RWPE2 (cell line): ENCODE data around the gene GID8.

Experiments
- ATAC-seq: fragments of 200-7000 bp; cut with Tn5 transposase; 3 replicates; pipeline ENCODE4 v1.9.1; 2021; ENCODE audit warnings: low read depth
- DNase-seq: peaks from one replicate; pipeline ENCODE4 v3.0.0-alpha.2; 2020; ENCODE audit warnings: low spot score
- H3K27ac ChIP-seq: fragments of 450-650 bp; 2 replicates; pipeline ENCODE4 v1.5.1; 2017; ENCODE audit warnings: mild to moderate bottlenecking; ENCODE audit not compliant: poor library complexity, severe bottlenecking
- H3K27me3 ChIP-seq: fragments of 250-450 bp; sonication (Bioruptor Pico); 2 replicates; pipeline ENCODE4 v1.5.1; 2021; ENCODE audit warnings: mild to moderate bottlenecking, moderate library complexity; ENCODE audit not compliant: insufficient read depth, poor library complexity, severe bottlenecking
- H3K36me3 ChIP-seq: fragments of 250-450 bp; sonication (Bioruptor Pico); 2 replicates; pipeline ENCODE4 v1.5.1; 2020; ENCODE audit warnings: low read depth, mild to moderate bottlenecking, moderate library complexity
- H3K4me1 ChIP-seq: fragments of 250-450 bp; sonication (Bioruptor Pico); 2 replicates; pipeline ENCODE4 v1.5.1; 2021; ENCODE audit warnings: mild to moderate bottlenecking, moderate library complexity; ENCODE audit not compliant: insufficient read depth, poor library complexity, severe bottlenecking
- H3K4me3 ChIP-seq: fragments of 250-450 bp; sonication (Bioruptor Pico); 2 replicates; pipeline ENCODE4 v1.5.1; 2021; ENCODE audit warnings: mild to moderate bottlenecking, moderate library complexity; ENCODE audit not compliant: severe bottlenecking
- H3K9me3 ChIP-seq: fragments of 250-450 bp; sonication (Bioruptor Pico); 2 replicates; pipeline ENCODE4 v1.5.1; 2021; ENCODE audit warnings: mild to moderate bottlenecking, moderate library complexity; ENCODE audit not compliant: severe bottlenecking
- CTCF ChIP-seq: fragments of 450-650 bp; IDR thresholded peaks from one replicate; pipeline ENCODE4 v1.5.1; 2017; ENCODE audit warnings: mild to moderate bottlenecking, moderate library complexity; ENCODE audit not compliant: poor library complexity, severe bottlenecking

GID8 gene

GRCh38 chr20:62890444-62890843 is 47.5 kb upstream of the GID8 start:
- Histone ChIP-seq H3K4me1 (peaks cover 11% of the 10 kb centered on the region), H3K27ac (no peak overlapping the region), H3K4me3 (no peak overlapping the region), H3K27me3 (no peaks in the 10 kb centered on the region), H3K36me3 (peaks cover 87% of the 10 kb centered on the region), H3K9me3 (no peaks in the 10 kb centered on the region)
- DNase-seq (no peak), ATAC-seq (no peak)
- TF ChIP-seq CTCF, result no peak

GRCh38 chr20:62891111-62891510 is 46.8 kb upstream of the GID8 start:
- H3K4me1 ChIP-seq, result peaks cover 11% of the 10 kb centered on the region
- H3K27me3 ChIP-seq, result no peaks in the 10 kb centered on the region
- TF ChIP-seq CTCF, result no peak
- H3K36me3 ChIP-seq, result peaks cover 94% of the 10 kb centered on the region
- H3K4me3 ChIP-seq, result no peak overlapping the region
- H3K27ac ChIP-seq, result no peak overlapping the region
- H3K9me3 ChIP-seq, result no peaks in the 10 kb centered on the region
- DNase-seq, result peak; percentile 81
- no peak for ATAC-seq

- no peak for ATAC-seq
- Histone ChIP-seq H3K27ac (no peak overlapping the region), H3K4me3 (no peak overlapping the region), H3K36me3 (peaks cover 95% of the 10 kb centered on the region), H3K27me3 (no peaks in the 10 kb centered on the region), H3K4me1 (peaks cover 5% of the 10 kb centered on the region), H3K9me3 (no peaks in the 10 kb centered on the region)
- no peak for TF ChIP-seq CTCF
- DNase-seq, result peak; percentile 72
Measured at GRCh38 chr20:62892348-62893304, 45.3 kb upstream of the GID8 start.

- peak; percentile 18 for TF ChIP-seq CTCF
- DNase-seq, result peak; percentile 87
- H3K36me3 ChIP-seq, result peaks cover 84% of the 10 kb centered on the region
- no peaks in the 10 kb centered on the region for H3K9me3 ChIP-seq
- no peak for ATAC-seq
- H3K27ac ChIP-seq, result no peak overlapping the region
- H3K4me3 ChIP-seq, result no peak overlapping the region
- no peaks in the 10 kb centered on the region for H3K27me3 ChIP-seq
- H3K4me1 ChIP-seq, result no peaks in the 10 kb centered on the region
Measured at GRCh38 chr20:62893700-62894099, 44.2 kb upstream of the GID8 start.

- H3K4me3 ChIP-seq, result no peak overlapping the region
- no peak overlapping the region for H3K27ac ChIP-seq
- no peak for TF ChIP-seq CTCF
- peak; percentile 67 for DNase-seq
- no peaks in the 10 kb centered on the region for H3K27me3 ChIP-seq
- peaks cover 79% of the 10 kb centered on the region for H3K36me3 ChIP-seq
- H3K4me1 ChIP-seq, result peaks cover 2% of the 10 kb centered on the region
- ATAC-seq, result no peak
- no peaks in the 10 kb centered on the region for H3K9me3 ChIP-seq
Measured at GRCh38 chr20:62894261-62894660, 43.7 kb upstream of the GID8 start.
